Neuronal stem cell (in vitro differentiated cells): ENCODE results near the gene ZNF428.

Source experiments
- DNase-seq: peaks from one replicate; pipeline ENCODE4 v3.0.0-alpha.2; 2013; ENCODE audit warnings: low spot score
- H2AFZ ChIP-seq: one replicate; pipeline ENCODE4 v1.6.1; 2013; ENCODE audit warnings: mild to moderate bottlenecking, low read length, inconsistent platforms
- H2AK5ac ChIP-seq: 2 replicates; pipeline ENCODE4 v1.6.1; 2013; ENCODE audit warnings: low read depth, mild to moderate bottlenecking, inconsistent platforms, low read length, moderate library complexity, mixed read lengths
- H2BK120ac ChIP-seq: 2 replicates; pipeline ENCODE4 v1.6.1; 2013; ENCODE audit warnings: low read depth, mild to moderate bottlenecking, inconsistent platforms, low read length, moderate library complexity, mixed read lengths
- H2BK12ac ChIP-seq: one replicate; pipeline ENCODE4 v1.6.1; 2013; ENCODE audit warnings: low read length, inconsistent platforms
- H2BK15ac ChIP-seq: 2 replicates; pipeline ENCODE4 v1.6.1; 2013; ENCODE audit warnings: mild to moderate bottlenecking, low read length, inconsistent platforms, mixed read lengths
- H2BK5ac ChIP-seq: one replicate; pipeline ENCODE4 v1.6.1; 2013; ENCODE audit warnings: inconsistent platforms, mild to moderate bottlenecking, low read length, moderate library complexity
- H3K14ac ChIP-seq: one replicate; pipeline ENCODE4 v1.6.1; 2013; ENCODE audit warnings: low read length, inconsistent platforms
- H3K18ac ChIP-seq: 2 replicates; pipeline ENCODE4 v1.6.1; 2013; ENCODE audit warnings: low read length, inconsistent platforms
- H3K23ac ChIP-seq: 2 replicates; pipeline ENCODE4 v1.6.1; 2013; ENCODE audit warnings: low read depth, mild to moderate bottlenecking, mixed read lengths, low read length, inconsistent platforms; ENCODE audit not compliant: poor library complexity
- H3K27ac ChIP-seq: replicated peaks from 3 replicates; pipeline ENCODE4 v1.5.1; 2013; ENCODE audit warnings: low read length, inconsistent platforms
- H3K27me3 ChIP-seq, 3 experiments: 2 replicates each; pipeline ENCODE4 v1.6.1; 2013; ENCODE audit warnings: low read length in 3 of 3, mild to moderate bottlenecking in 2 of 3, inconsistent platforms in 1 of 3, low read depth in 1 of 3, mixed read lengths in 1 of 3, moderate library complexity in 1 of 3; ENCODE audit not compliant: control insufficient read depth in 3 of 3, insufficient read depth in 3 of 3
- H3K36me3 ChIP-seq, 2 donors: replicated peaks in 1 of 2; 2 replicates each; pipeline ENCODE4 v1.6.1; 2013; ENCODE audit warnings: low read length in 2 of 2; ENCODE audit not compliant: control insufficient read depth in 2 of 2, insufficient read depth in 2 of 2
- H3K4ac ChIP-seq: 2 replicates; pipeline ENCODE4 v1.6.1; 2013; ENCODE audit warnings: inconsistent platforms, mild to moderate bottlenecking, low read length, moderate library complexity
- H3K4me1 ChIP-seq, 2 donors: 1 replicate in 1 of 2; 2 replicates in 1 of 2; pipeline ENCODE4 v1.6.1; 2013; ENCODE audit warnings: low read length in 2 of 2, low read depth in 1 of 2; ENCODE audit not compliant: control insufficient read depth in 2 of 2, insufficient read depth in 1 of 2
- H3K4me2 ChIP-seq: one replicate; pipeline ENCODE4 v1.6.1; 2013; ENCODE audit warnings: mild to moderate bottlenecking, low read length, inconsistent platforms; ENCODE audit not compliant: insufficient read depth, poor library complexity, severe bottlenecking
- H3K4me3 ChIP-seq, 2 donors: 2 replicates each; pipeline ENCODE4 v1.5.1; 2013; ENCODE audit warnings: low read length in 2 of 2, mild to moderate bottlenecking in 2 of 2, inconsistent platforms in 1 of 2, moderate library complexity in 1 of 2
- H3K79me1 ChIP-seq: one replicate; pipeline ENCODE4 v1.6.1; 2013; ENCODE audit warnings: low read depth, mild to moderate bottlenecking, inconsistent platforms, low read length, moderate library complexity
- H3K9ac ChIP-seq: one replicate; pipeline ENCODE4 v1.6.1; 2013; ENCODE audit warnings: mild to moderate bottlenecking, low read depth, low read length, inconsistent platforms; ENCODE audit not compliant: poor library complexity
- H3K9me3 ChIP-seq, 2 donors: replicated peaks in 1 of 2; 2 replicates each; pipeline versions ENCODE3 to v1.6.1; 2013; ENCODE audit warnings: low read length in 2 of 2, mild to moderate bottlenecking in 2 of 2, inconsistent platforms in 1 of 2, low read depth in 1 of 2, mixed read lengths in 1 of 2, moderate library complexity in 1 of 2; ENCODE audit not compliant: control insufficient read depth in 2 of 2, insufficient read depth in 1 of 2
- H4K8ac ChIP-seq: one replicate; pipeline ENCODE4 v1.6.1; 2013; ENCODE audit warnings: low read depth, mild to moderate bottlenecking, inconsistent platforms, low read length, moderate library complexity
- H4K91ac ChIP-seq: one replicate; pipeline ENCODE4 v1.6.1; 2013; ENCODE audit warnings: low read length, low read depth, mild to moderate bottlenecking, inconsistent platforms; ENCODE audit not compliant: poor library complexity
- WGBS, 2 donors: extraction: QIAGEN DNeasy Blood & Tissue Kit; methylation state at CpG; one replicate each; pipeline ENCODE4 v1.1.7; 2013; ENCODE audit warnings: missing lambda C conversion rate in 2 of 2, mixed read lengths in 1 of 2; ENCODE audit not compliant: insufficient read length in 2 of 2, insufficient replicate concordance in 1 of 2; ENCODE audit errors: extremely low coverage in 2 of 2; 5-methylcytosine and 5-hydroxymethylcytosine counted together

ZNF428 gene

GRCh38 chr19:43582495-43582894 is 36.9 kb downstream of the ZNF428 start:
- H3K4me3 ChIP-seq, result no peak overlapping the region
- H3K9ac ChIP-seq, result no peak overlapping the region
- no peak overlapping the region for H2BK5ac ChIP-seq
- H3K9me3 ChIP-seq, result no peaks in the 10 kb centered on the region
- peaks cover 5 to 12% of the 10 kb centered on the region in 2 donors for H3K36me3 ChIP-seq
- peaks cover 0 to 7% of the 10 kb centered on the region in 2 donors for H3K4me1 ChIP-seq
- DNase-seq, result no peak
- H2BK12ac ChIP-seq, result no peak overlapping the region
- H3K18ac ChIP-seq, result no peak overlapping the region
- no peak overlapping the region for H2AK5ac ChIP-seq
- no CpG with 5 or more reads among the region's 2 CpGs for WGBS, 2 donors
- no peak overlapping the region for H2BK15ac ChIP-seq
- no peak overlapping the region for H4K91ac ChIP-seq
- H3K79me1 ChIP-seq, result peaks cover 4% of the 10 kb centered on the region
- H4K8ac ChIP-seq, result no peak overlapping the region
- no peak overlapping the region for H3K23ac ChIP-seq
- no peak overlapping the region for H3K4ac ChIP-seq
- no peak overlapping the region for H3K4me2 ChIP-seq
- H2AFZ ChIP-seq, result no peak overlapping the region
- H3K27ac ChIP-seq, result no peak overlapping the region
- no peak overlapping the region for H3K14ac ChIP-seq
- H3K27me3 ChIP-seq, result no peaks in the 10 kb centered on the region
- H2BK120ac ChIP-seq, result no peak overlapping the region

- H2BK120ac ChIP-seq, result no peak overlapping the region
- H2BK5ac ChIP-seq, result no peak overlapping the region
- peak overlapping the region; percentile 40 for H3K18ac ChIP-seq
- no peaks in the 10 kb centered on the region for H3K9me3 ChIP-seq
- no CpG with 5 or more reads among the region's 7 CpGs for WGBS, 2 donors
- peak overlapping the region; percentile 71 for H2BK15ac ChIP-seq
- H2AK5ac ChIP-seq, result no peak overlapping the region
- H3K27ac ChIP-seq, result no peak overlapping the region
- peaks cover 2 to 4% of the 10 kb centered on the region in 2 donors for H3K36me3 ChIP-seq
- peaks cover 2% of the 10 kb centered on the region for H3K79me1 ChIP-seq
- H2BK12ac ChIP-seq, result no peak overlapping the region
- H3K4me1 ChIP-seq, result peaks cover 0 to 7% of the 10 kb centered on the region in 2 donors
- H3K4ac ChIP-seq, result peak overlapping the region; percentile 79
- H3K9ac ChIP-seq, result no peak overlapping the region
- H3K4me2 ChIP-seq, result no peak overlapping the region
- no peak overlapping the region for H2AFZ ChIP-seq
- no peak for DNase-seq
- H3K23ac ChIP-seq, result no peak overlapping the region
- no peak overlapping the region for H4K8ac ChIP-seq
- H3K4me3 ChIP-seq, result no peak overlapping the region
- H3K14ac ChIP-seq, result no peak overlapping the region
- H4K91ac ChIP-seq, result no peak overlapping the region
- no peaks in the 10 kb centered on the region for H3K27me3 ChIP-seq
Measured at GRCh38 chr19:43581467-43581866, 38.0 kb downstream of the ZNF428 start.

- H3K4me3 ChIP-seq, result no peak overlapping the region
- no peaks in the 10 kb centered on the region for H3K27me3 ChIP-seq
- H3K36me3 ChIP-seq, result peaks cover 2 to 4% of the 10 kb centered on the region in 2 donors
- no peak overlapping the region for H2AK5ac ChIP-seq
- no CpG with 5 or more reads among the region's 3 CpGs for WGBS, 2 donors
- H3K18ac ChIP-seq, result no peak overlapping the region
- peak overlapping the region; percentile 84 for H3K14ac ChIP-seq
- no peaks in the 10 kb centered on the region for H3K9me3 ChIP-seq
- H2AFZ ChIP-seq, result no peak overlapping the region
- H2BK5ac ChIP-seq, result no peak overlapping the region
- DNase-seq, result no peak
- H2BK120ac ChIP-seq, result no peak overlapping the region
- no peak overlapping the region for H3K4me2 ChIP-seq
- no peak overlapping the region for H3K27ac ChIP-seq
- no peak overlapping the region for H4K91ac ChIP-seq
- H3K9ac ChIP-seq, result no peak overlapping the region
- no peak overlapping the region for H3K4ac ChIP-seq
- peak overlapping the region; percentile 49 for H3K23ac ChIP-seq
- H3K79me1 ChIP-seq, result peaks cover 4% of the 10 kb centered on the region
- no peak overlapping the region for H2BK15ac ChIP-seq
- no peak overlapping the region for H2BK12ac ChIP-seq
- H3K4me1 ChIP-seq, result peaks cover 8 to 16% of the 10 kb centered on the region in 2 donors
- no peak overlapping the region for H4K8ac ChIP-seq
Measured at GRCh38 chr19:43578787-43579186, 40.6 kb downstream of the ZNF428 start.

GRCh38 chr19:43575955-43576878 is 43.2 kb downstream of the ZNF428 start:
- H4K8ac ChIP-seq, result peak overlapping the region; percentile 96
- no peak overlapping the region for H3K14ac ChIP-seq
- 100% methylated on average over 9 of the region's 37 CpGs; no CpG with 5 or more reads in 1 of the 2 donors for WGBS, 2 donors
- DNase-seq, result no peak
- peak overlapping the region; percentile 61 for H3K18ac ChIP-seq
- peak overlapping the region; percentile 87 for H2AFZ ChIP-seq
- peak overlapping the region; percentile 43 for H3K4me2 ChIP-seq
- peak overlapping the region; percentile 57 for H4K91ac ChIP-seq
- no peaks in the 10 kb centered on the region for H3K9me3 ChIP-seq
- H3K9ac ChIP-seq, result peak overlapping the region; percentile 73
- no peak overlapping the region for H3K23ac ChIP-seq
- H3K27ac ChIP-seq, result peak overlapping the region; percentile 70
- H2BK120ac ChIP-seq, result peak overlapping the region; percentile 30
- peak overlapping the region; percentile 90 for H3K4ac ChIP-seq
- peak overlapping the region; percentile 85 for H2AK5ac ChIP-seq
- H3K27me3 ChIP-seq, result no peaks in the 10 kb centered on the region
- H3K4me3 ChIP-seq, result peak overlapping the region in 1 of 2 donors; percentile 30
- H3K36me3 ChIP-seq, result peaks cover 4 to 29% of the 10 kb centered on the region in 2 donors
- peaks cover 8 to 15% of the 10 kb centered on the region in 2 donors for H3K4me1 ChIP-seq
- peaks cover 4% of the 10 kb centered on the region for H3K79me1 ChIP-seq
- H2BK15ac ChIP-seq, result peak overlapping the region; percentile 87
- no peak overlapping the region for H2BK12ac ChIP-seq
- H2BK5ac ChIP-seq, result peak overlapping the region; percentile 93
